Activated T-helper 9 cell treated with anti-CD3 and anti-CD28 coated beads, Interleukin-2, amount 50 U/mL, for 16 hours (primary cell): Measurements from ENCODE around the gene GSTM2.

Experiments used
- DNase-seq: peaks from one replicate; pipeline ENCODE4 v3.0.0-alpha.2; 2020; ENCODE audit warnings: low read depth

Gene GSTM2

GRCh38 chr1:109667452-109668122 is at the start of gene GSTM2:
TSS of gene GSTM2 (plus strand) at chr1:109668057. CDS start at chr1:109668116, 59 bp downstream.
- DNase-seq, result peak; percentile 76

GRCh38 chr1:109618661-109619575 is 48.9 kb upstream of the GSTM2 start:
- DNase-seq, result no peak

- peak; percentile 65 for DNase-seq
These were observed 48.1 kb upstream of the GSTM2 start, which contains the start of the genes AMPD2 and GNAT2 for GRCh38 chr1:109619576-109620400. TSS of gene AMPD2 (plus strand) at chr1:109619837. CDS start at chr1:109621176, 1,339 bp downstream. TSS of gene GNAT2 (minus strand) at chr1:109619616. CDS start at chr1:109612870, 6,746 bp downstream.

- DNase-seq, result no peak
These were observed 47.5 kb upstream of the GSTM2 start for GRCh38 chr1:109620401-109620791.

GRCh38 chr1:109620841-109621286 is 47.0 kb upstream of the GSTM2 start:
- peak; percentile 96 for DNase-seq

GRCh38 chr1:109621379-109622136 is 46.3 kb upstream of the GSTM2 start:
- no peak for DNase-seq

- no peak for DNase-seq
These were observed 45.5 kb upstream of the GSTM2 start for GRCh38 chr1:109622137-109622892.

GRCh38 chr1:109622895-109623294 is 45.0 kb upstream of the GSTM2 start:
- no peak for DNase-seq

- no peak for DNase-seq
These were observed 44.2 kb upstream of the GSTM2 start for GRCh38 chr1:109623601-109624161.

GRCh38 chr1:109624201-109625010 is 43.5 kb upstream of the GSTM2 start:
- no peak for DNase-seq

- no peak for DNase-seq
These were observed 42.7 kb upstream of the GSTM2 start for GRCh38 chr1:109625176-109625575.

- no peak for DNase-seq
These were observed 42.0 kb upstream of the GSTM2 start for GRCh38 chr1:109625601-109626560.

GRCh38 chr1:109626682-109627408 is 41.0 kb upstream of the GSTM2 start:
- DNase-seq, result no peak

- DNase-seq, result no peak
These were observed 40.0 kb upstream of the GSTM2 start for GRCh38 chr1:109627692-109628399.

- no peak for DNase-seq
These were observed 39.1 kb upstream of the GSTM2 start for GRCh38 chr1:109628540-109629321.
